ENCODE measurements around the gene PRDM16. TPM values are rescaled to one million over a fixed set of nuclear protein-coding genes. Genes with fewer than 3 reads are reported as not detected.

Gene PRDM16
- total and polyA plus RNA-seq, 4 donors: 0.05 to 0.67 (median 0.19) TPM

DNA sequence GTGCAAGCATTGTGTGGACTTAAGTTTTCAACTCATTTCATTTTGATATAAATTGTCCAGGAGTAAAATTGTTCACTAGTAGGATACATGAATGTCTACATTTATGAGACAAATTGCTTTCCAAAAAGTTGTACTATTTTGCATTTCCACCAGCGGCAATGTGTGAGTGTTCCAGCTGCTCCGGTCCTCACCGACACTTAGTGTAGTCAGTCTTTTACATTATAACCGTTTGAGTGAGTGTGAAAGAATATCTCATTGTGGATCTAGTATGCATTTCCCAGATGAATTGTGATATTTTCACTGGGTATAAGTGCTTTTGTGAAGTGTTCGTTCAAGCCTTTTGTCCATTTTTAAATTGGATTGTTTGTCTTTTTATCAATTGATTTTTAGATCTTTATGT, 274.0 kb downstream of the PRDM16 start:
- Histone ChIP-seq H3K27ac (ENCODE audit: low read depth in 1 of 2, low read length in 2 of 2) (no peak overlapping the region), H3K9ac (ENCODE audit: low read depth in 1 of 2, low read length in 2 of 2) (no peak overlapping the region), H3K9me3 (ENCODE audit: control insufficient read depth in 4 of 4, low read length in 3 of 4) (peaks cover 0 to 18% (median 9%) of the 10 kb centered on the region in 4 donors), H3K27me3 (ENCODE audit: control insufficient read depth in 4 of 4, insufficient read depth in 4 of 4, low read length in 3 of 4) (peaks cover 0 to 2% (median 0%) of the 10 kb centered on the region in 4 donors), H3K4me3 (ENCODE audit: low read depth in 1 of 3, low read length in 3 of 3) (no peak overlapping the region), H3K4me1 (ENCODE audit: control insufficient read depth in 4 of 4, insufficient read depth in 4 of 4, low read length in 3 of 4) (no peaks in the 10 kb centered on the region), H3K36me3 (ENCODE audit: control insufficient read depth in 4 of 4, insufficient read depth in 3 of 4, low read depth in 1 of 4, low read length in 3 of 4) (no peaks in the 10 kb centered on the region)
- TF ChIP-seq SP1 (IDR thresholded peaks at IDR 0.05) (no peak), RXRA (IDR thresholded peaks at IDR 0.05) (no peak), HNF4G (IDR thresholded peaks at IDR 0.05) (no peak), GABPA (IDR thresholded peaks at IDR 0.05 in 1 of 2, conservative IDR thresholded peaks at IDR 0.05 in 1 of 2) (no peak), YY1 (IDR thresholded peaks at IDR 0.05) (no peak), RAD21 (IDR thresholded peaks at IDR 0.05) (no peak), NR2F2 (IDR thresholded peaks at IDR 0.05) (no peak), ATF3 (IDR thresholded peaks at IDR 0.05) (no peak), HNF4A (conservative IDR thresholded peaks at IDR 0.05) (no peak), FOXA2 (IDR thresholded peaks at IDR 0.05) (no peak), EGR1 (IDR thresholded peaks at IDR 0.05; ENCODE audit: low read depth in 2 of 2) (no peak), CTCF (IDR thresholded peaks at IDR 0.05; ENCODE audit: low read depth, low read length, missing input control) (no peak)
- TF ChIP-seq, protein P1, sequence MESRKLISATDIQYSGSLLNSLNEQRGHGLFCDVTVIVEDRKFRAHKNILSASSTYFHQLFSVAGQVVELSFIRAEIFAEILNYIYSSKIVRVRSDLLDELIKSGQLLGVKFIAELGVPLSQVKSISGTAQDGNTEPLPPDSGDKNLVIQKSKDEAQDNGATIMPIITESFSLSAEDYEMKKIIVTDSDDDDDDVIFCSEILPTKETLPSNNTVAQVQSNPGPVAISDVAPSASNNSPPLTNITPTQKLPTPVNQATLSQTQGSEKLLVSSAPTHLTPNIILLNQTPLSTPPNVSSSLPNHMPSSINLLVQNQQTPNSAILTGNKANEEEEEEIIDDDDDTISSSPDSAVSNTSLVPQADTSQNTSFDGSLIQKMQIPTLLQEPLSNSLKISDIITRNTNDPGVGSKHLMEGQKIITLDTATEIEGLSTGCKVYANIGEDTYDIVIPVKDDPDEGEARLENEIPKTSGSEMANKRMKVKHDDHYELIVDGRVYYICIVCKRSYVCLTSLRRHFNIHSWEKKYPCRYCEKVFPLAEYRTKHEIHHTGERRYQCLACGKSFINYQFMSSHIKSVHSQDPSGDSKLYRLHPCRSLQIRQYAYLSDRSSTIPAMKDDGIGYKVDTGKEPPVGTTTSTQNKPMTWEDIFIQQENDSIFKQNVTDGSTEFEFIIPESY (IDR thresholded peaks at IDR 0.05): no peak
- TF ChIP-seq, protein P2, sequence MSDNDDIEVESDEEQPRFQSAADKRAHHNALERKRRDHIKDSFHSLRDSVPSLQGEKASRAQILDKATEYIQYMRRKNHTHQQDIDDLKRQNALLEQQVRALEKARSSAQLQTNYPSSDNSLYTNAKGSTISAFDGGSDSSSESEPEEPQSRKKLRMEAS (IDR thresholded peaks at IDR 0.05): no peak
- 83% methylated on average over 5 of the region's 5 CpGs for WGBS
- DNase-seq (ENCODE audit: low spot score): no peak

DNA sequence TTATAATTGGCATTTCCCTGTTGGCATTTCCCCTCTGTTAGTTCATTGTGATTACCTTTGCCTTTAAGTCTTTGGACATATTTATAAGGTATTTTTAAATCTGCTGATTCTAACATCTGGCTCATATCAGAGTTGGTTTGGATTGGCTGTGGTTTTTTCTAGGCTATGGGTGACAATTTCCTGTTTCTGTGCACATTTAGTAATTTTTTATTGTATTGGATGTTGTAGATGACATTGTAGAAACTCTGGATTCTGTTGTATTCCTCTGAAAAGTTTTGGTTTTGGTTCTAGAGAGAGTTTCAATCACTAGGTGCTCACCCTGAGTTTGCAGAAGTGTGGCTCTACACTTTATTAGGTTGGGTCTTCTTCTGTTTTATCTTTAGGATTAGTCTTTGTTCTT, 275.4 kb downstream of the PRDM16 start:
- Histone ChIP-seq H3K27ac (ENCODE audit: low read depth in 1 of 2, low read length in 2 of 2) (no peak overlapping the region), H3K9ac (ENCODE audit: low read depth in 1 of 2, low read length in 2 of 2) (no peak overlapping the region), H3K4me1 (ENCODE audit: control insufficient read depth in 4 of 4, insufficient read depth in 4 of 4, low read length in 3 of 4) (no peaks in the 10 kb centered on the region), H3K9me3 (ENCODE audit: control insufficient read depth in 4 of 4, low read length in 3 of 4) (peaks cover 0 to 18% (median 9%) of the 10 kb centered on the region in 4 donors), H3K4me3 (ENCODE audit: low read depth in 1 of 3, low read length in 3 of 3) (no peak overlapping the region), H3K36me3 (ENCODE audit: control insufficient read depth in 4 of 4, insufficient read depth in 3 of 4, low read depth in 1 of 4, low read length in 3 of 4) (no peaks in the 10 kb centered on the region), H3K27me3 (ENCODE audit: control insufficient read depth in 4 of 4, insufficient read depth in 4 of 4, low read length in 3 of 4) (peaks cover 0 to 2% (median 0%) of the 10 kb centered on the region in 4 donors)
- DNase-seq (ENCODE audit: low spot score): no peak
- TF ChIP-seq ATF3 (IDR thresholded peaks at IDR 0.05) (no peak), HNF4G (IDR thresholded peaks at IDR 0.05) (no peak), YY1 (IDR thresholded peaks at IDR 0.05) (no peak), SP1 (IDR thresholded peaks at IDR 0.05) (no peak), TAF1 (conservative IDR thresholded peaks at IDR 0.05) (no peak), FOXA1 (IDR thresholded peaks at IDR 0.05) (no peak), JUND (IDR thresholded peaks at IDR 0.05) (no peak), GABPA (IDR thresholded peaks at IDR 0.05 in 1 of 2, conservative IDR thresholded peaks at IDR 0.05 in 1 of 2) (no peak), FOXA2 (IDR thresholded peaks at IDR 0.05) (no peak), NR2F2 (IDR thresholded peaks at IDR 0.05) (no peak), RXRA (IDR thresholded peaks at IDR 0.05) (no peak), HNF4A (conservative IDR thresholded peaks at IDR 0.05) (no peak), EGR1 (IDR thresholded peaks at IDR 0.05; ENCODE audit: low read depth in 2 of 2) (no peak), RAD21 (IDR thresholded peaks at IDR 0.05) (no peak)
- TF ChIP-seq, protein P1 (IDR thresholded peaks at IDR 0.05): no peak
- TF ChIP-seq, protein P2 (IDR thresholded peaks at IDR 0.05): no peak
